ENCODE measurements around the gene SLAMF8. TPM values are rescaled to one million over a fixed set of nuclear protein-coding genes. Genes with fewer than 3 reads are reported as not detected.

Gene SLAMF8
- total RNA-seq = 10 to 100 TPM in 5 of 6 donors, 1 to 10 TPM in 1; 4.1 to 50.3 (median 27.6) TPM

DNA sequence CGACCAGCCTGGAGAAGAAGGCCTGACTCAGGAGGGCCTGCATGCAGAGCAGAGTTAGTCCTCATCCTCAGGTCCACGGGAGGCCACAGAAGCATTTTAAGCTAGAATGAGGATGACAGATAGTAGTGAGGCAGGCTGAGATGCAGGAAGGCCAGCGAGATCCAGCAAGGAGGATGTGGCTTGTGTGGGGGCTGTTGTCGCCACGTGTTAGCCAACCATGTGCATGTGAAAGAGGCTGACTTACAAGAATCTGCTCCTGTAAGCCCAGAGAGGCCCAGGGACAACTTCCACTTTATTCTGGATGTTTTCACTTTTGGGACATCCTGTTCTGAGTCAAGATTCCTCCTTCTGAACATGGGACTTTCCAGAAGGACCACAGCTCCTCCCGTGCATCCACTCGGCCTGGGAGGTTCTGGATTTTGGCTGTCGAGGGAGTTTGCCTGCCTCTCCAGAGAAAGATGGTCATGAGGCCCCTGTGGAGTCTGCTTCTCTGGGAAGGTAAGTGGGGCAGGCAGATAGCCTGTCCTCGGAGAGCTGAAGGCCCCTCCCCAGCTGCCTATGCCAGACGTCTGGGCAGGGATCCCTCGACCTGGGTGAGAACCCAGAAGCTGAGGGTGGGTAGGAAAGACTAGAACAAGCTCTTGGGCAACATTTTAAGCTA lies at the start of gene SLAMF8:
TSS of gene SLAMF8 (plus strand) at position 433 of the 661 bp plus-strand sequence. CDS start at position 459, 26 bp downstream.
- Histone ChIP-seq H3K27ac (peak within 1 kb of the TSS in 3 of 4 donors; percentile 51 to 70 (median 66)), H3K27me3 (no peaks in the 10 kb centered on the region), H3K36me3 (no peaks in the 10 kb centered on the region), H3K9me3 (no peaks in the 10 kb centered on the region), H3K4me1 (peaks cover 7 to 36% (median 23%) of the 10 kb centered on the region in 4 donors), H3K4me3 (peak within 1 kb of the TSS in 3 of 4 donors; percentile 8 to 37 (median 30))
- peak in 1 of 2 donors; percentile 66 for ATAC-seq (ENCODE audit: low FRiP score in 2 of 2)
- DNase-seq = peak in 1 of 2 donors; percentile 76
- WGBS, 2 donors = 49 to 65% methylated on average over 11 of the region's 11 CpGs
- peak in 1 of 2 donors; percentile 33 for TF ChIP-seq POLR2AphosphoS5 (IDR thresholded peaks at IDR 0.05)
- TF ChIP-seq POLR2A (IDR thresholded peaks at IDR 0.05) = peak in 1 of 4 donors; percentile 38
- TF ChIP-seq, protein P1, sequence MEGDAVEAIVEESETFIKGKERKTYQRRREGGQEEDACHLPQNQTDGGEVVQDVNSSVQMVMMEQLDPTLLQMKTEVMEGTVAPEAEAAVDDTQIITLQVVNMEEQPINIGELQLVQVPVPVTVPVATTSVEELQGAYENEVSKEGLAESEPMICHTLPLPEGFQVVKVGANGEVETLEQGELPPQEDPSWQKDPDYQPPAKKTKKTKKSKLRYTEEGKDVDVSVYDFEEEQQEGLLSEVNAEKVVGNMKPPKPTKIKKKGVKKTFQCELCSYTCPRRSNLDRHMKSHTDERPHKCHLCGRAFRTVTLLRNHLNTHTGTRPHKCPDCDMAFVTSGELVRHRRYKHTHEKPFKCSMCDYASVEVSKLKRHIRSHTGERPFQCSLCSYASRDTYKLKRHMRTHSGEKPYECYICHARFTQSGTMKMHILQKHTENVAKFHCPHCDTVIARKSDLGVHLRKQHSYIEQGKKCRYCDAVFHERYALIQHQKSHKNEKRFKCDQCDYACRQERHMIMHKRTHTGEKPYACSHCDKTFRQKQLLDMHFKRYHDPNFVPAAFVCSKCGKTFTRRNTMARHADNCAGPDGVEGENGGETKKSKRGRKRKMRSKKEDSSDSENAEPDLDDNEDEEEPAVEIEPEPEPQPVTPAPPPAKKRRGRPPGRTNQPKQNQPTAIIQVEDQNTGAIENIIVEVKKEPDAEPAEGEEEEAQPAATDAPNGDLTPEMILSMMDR (IDR thresholded peaks at IDR 0.05) = no peak
- TF ChIP-seq EP300 (IDR thresholded peaks at IDR 0.05) = no peak

DNA sequence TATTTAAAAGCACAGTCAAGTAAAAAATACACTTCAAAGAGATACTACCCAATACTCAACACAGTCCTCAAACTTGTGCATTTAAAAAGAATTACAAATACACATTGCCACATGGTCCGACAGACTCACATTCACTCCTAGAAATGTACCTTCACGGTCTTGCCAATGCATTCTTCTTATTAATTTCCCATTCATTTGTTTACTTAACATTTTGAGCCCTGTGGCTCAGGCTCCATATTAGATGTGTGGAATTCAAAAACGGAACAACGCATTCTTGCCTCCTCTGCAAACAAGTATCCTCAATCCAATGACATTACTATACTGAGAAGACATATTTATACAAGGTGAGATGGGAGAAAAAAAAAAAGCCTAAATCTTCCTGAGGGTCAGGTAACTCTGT lies 48.4 kb upstream of the SLAMF8 start:
- no peaks in the 10 kb centered on the region for H3K36me3 ChIP-seq
- 75 to 83% methylated on average over 4 of the region's 4 CpGs for WGBS, 2 donors

DNA sequence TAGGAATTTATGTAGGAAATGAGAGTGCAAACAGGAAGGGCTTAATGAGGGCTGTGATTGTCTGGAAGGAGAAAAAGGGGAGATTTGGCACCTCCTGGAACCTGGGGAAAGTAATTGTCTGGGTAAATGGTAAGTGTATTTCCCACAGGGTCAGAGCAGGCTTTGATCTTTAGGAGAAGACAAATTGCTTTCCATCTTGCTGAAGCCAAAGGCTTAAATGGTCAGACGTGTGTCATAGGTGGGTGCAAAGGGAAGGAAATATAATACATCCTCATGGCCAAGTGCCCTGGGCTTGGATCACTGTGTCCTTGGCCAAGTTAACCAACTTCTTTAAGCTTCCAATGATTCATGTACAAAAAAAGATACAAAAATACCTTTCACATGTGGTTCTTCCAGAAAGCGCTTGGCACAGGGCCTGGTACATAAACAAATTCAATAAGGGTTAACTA lies 47.2 kb upstream of the SLAMF8 start:
- no peak for TF ChIP-seq POLR2A (IDR thresholded peaks at IDR 0.05)
- TF ChIP-seq EP300 (IDR thresholded peaks at IDR 0.05) = peak in 3 of 4 donors; percentile 23 to 46 (median 36)
- TF ChIP-seq, protein P1 (IDR thresholded peaks at IDR 0.05) = no peak
- TF ChIP-seq POLR2AphosphoS5 (IDR thresholded peaks at IDR 0.05) = peak; percentile 20 to 81
- DNase-seq (no peak), ATAC-seq (ENCODE audit: low FRiP score in 2 of 2) (no peak)
- Histone ChIP-seq H3K36me3 (no peaks in the 10 kb centered on the region), H3K4me3 (no peak overlapping the region), H3K4me1 (peaks cover 18 to 27% (median 22%) of the 10 kb centered on the region in 4 donors), H3K9me3 (no peaks in the 10 kb centered on the region), H3K27me3 (no peaks in the 10 kb centered on the region), H3K27ac (peak overlapping the region; percentile 28 to 84 (median 71))
- WGBS, 2 donors = 58% methylated on average over 2 of the region's 2 CpGs

More for the DNA sequence above, 48.4 kb upstream of the SLAMF8 start:
- DNase-seq (no peak), ATAC-seq (ENCODE audit: low FRiP score in 2 of 2) (no peak)
- no peak overlapping the region for H3K4me3 ChIP-seq
- peaks cover 18 to 27% (median 22%) of the 10 kb centered on the region in 4 donors for H3K4me1 ChIP-seq
- H3K9me3 ChIP-seq = no peaks in the 10 kb centered on the region
- H3K27me3 ChIP-seq = no peaks in the 10 kb centered on the region
- H3K27ac ChIP-seq = peak overlapping the region in 1 of 4 donors; percentile 64
- TF ChIP-seq, protein P1 (IDR thresholded peaks at IDR 0.05) = no peak
- TF ChIP-seq EP300 (IDR thresholded peaks at IDR 0.05) (no peak), POLR2A (IDR thresholded peaks at IDR 0.05) (no peak), POLR2AphosphoS5 (IDR thresholded peaks at IDR 0.05) (no peak)

DNA sequence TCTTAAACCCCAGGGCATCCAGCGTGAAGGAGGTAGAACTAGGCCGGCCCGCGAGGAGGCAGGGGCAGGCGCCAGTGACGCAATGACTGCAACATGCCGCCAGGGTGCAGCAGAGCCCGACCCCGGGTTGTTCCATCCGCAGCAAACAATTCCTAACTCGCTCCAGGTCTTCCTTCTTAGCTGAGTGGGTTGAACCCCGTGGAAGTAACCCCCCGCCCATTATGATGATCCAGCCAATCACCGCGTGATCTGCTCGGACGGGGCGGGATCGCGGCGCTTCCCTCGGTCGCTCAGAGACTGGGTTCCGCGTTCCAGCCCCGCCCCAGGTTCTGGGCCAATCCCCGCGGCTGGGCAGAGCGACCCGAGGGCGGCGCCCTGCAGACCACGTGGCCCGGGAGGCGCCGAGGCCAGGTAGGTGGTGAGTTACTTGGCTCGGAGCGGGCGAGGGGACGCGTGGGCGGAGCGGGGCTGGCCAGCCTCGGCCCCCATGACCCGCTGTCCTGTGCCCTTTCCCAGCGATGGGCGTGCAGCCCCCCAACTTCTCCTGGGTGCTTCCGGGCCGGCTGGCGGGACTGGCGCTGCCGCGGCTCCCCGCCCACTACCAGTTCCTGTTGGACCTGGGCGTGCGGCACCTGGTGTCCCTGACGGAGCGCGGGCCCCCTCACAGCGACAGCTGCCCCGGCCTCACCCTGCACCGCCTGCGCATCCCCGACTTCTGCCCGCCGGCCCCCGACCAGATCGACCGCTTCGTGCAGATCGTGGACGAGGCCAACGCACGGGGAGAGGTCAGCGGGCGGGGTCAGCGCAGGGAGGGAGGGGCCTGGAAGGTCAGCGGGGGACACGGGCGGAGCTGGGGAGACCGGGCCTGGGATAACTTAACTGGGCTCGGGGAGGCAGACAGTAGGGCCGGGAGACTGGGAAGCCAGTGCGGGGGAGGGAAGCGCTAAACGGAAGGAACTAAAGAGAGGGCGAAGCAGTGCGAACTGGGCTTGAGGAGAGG lies 45.8 kb upstream of the SLAMF8 start, which contains the start of gene DUSP23:
TSS of gene DUSP23 (plus strand) at position 380 of the 1,000 bp plus-strand sequence. CDS start at position 519, 139 bp downstream.
- WGBS, 2 donors = 1 to 2% methylated on average over 26 to 42 of the region's 88 CpGs
- DNase-seq (peak; percentile 98), ATAC-seq (ENCODE audit: low FRiP score in 2 of 2) (peak; percentile 98 to 99)
- H3K36me3 ChIP-seq = no peaks in the 10 kb centered on the region
- H3K27ac ChIP-seq = peak within 1 kb of the TSS; percentile 84 to 93 (median 88)
- TF ChIP-seq, protein P1 (IDR thresholded peaks at IDR 0.05) = peak; percentile 92 to 98 (median 96)
- TF ChIP-seq POLR2A (IDR thresholded peaks at IDR 0.05) (peak in 3 of 4 donors; percentile 67 to 96 (median 70)), EP300 (IDR thresholded peaks at IDR 0.05) (no peak), POLR2AphosphoS5 (IDR thresholded peaks at IDR 0.05) (peak; percentile 81 to 87)
- H3K4me1 ChIP-seq = peaks cover 18 to 23% (median 21%) of the 10 kb centered on the region in 4 donors
- H3K27me3 ChIP-seq = no peaks in the 10 kb centered on the region
- no peaks in the 10 kb centered on the region for H3K9me3 ChIP-seq
- peak within 1 kb of the TSS; percentile 85 to 99 (median 94) for H3K4me3 ChIP-seq

All from upper lobe of left lung (tissue), 6 donors.